ENCODE results near the gene TMEM63B. TPM values are rescaled to one million over a fixed set of nuclear protein-coding genes. Genes with fewer than 3 reads are reported as not detected.

Gene TMEM63B
- total and polyA plus RNA-seq, 2 experiments from 2014 or later, result 51.7 to 52.4 TPM

DNA sequence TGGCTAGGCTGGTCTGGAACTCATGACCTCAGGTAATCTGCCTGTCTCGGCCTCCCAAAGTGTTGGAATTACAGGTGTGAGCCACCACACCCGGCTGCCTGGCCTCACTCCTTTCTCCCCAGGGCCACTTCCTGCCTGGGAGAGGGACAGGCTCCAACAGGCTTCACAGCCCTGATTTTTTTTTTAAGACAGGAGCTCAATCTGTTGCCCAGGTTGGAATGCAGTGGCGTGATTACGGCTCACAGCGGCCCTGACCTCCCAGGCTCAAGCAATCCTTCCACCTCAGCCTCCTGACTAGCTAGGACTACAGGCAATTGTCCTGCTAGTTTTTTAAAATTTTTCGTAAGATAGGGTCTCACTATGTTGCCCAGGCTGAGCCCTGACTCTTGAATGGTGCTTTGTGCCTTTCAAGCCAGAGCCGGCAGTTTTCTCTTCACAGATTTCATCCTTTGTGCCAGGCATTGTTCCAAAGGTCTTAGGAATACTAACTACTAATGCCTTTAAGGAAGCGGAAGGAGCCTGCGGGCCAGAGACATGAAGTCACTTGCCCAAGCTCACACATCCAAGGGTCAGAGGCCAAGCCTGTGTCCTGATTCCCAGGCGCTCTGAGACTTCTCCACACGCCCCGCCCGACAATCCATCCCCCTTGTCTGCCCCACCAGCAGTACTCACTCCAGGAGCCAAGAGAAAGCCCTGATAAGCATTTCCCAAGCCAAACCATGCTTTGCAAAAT is 50.5 kb downstream of the TMEM63B start:
- H3K36me3 ChIP-seq, result no peaks in the 10 kb centered on the region
- DNase-seq (ENCODE audit: low read depth in 1 of 2, low spot score in 1 of 2), result peak in 1 of 2 donors; percentile 96
- no peak overlapping the region for H3K4me3 ChIP-seq
- H3K27ac ChIP-seq, result no peak overlapping the region
- TF ChIP-seq, protein P1, sequence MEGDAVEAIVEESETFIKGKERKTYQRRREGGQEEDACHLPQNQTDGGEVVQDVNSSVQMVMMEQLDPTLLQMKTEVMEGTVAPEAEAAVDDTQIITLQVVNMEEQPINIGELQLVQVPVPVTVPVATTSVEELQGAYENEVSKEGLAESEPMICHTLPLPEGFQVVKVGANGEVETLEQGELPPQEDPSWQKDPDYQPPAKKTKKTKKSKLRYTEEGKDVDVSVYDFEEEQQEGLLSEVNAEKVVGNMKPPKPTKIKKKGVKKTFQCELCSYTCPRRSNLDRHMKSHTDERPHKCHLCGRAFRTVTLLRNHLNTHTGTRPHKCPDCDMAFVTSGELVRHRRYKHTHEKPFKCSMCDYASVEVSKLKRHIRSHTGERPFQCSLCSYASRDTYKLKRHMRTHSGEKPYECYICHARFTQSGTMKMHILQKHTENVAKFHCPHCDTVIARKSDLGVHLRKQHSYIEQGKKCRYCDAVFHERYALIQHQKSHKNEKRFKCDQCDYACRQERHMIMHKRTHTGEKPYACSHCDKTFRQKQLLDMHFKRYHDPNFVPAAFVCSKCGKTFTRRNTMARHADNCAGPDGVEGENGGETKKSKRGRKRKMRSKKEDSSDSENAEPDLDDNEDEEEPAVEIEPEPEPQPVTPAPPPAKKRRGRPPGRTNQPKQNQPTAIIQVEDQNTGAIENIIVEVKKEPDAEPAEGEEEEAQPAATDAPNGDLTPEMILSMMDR (IDR thresholded peaks at IDR 0.05; ENCODE audit: low read depth, low read length), result no peak
- no peaks in the 10 kb centered on the region for H3K4me1 ChIP-seq (ENCODE audit: low read depth)
- H3K27me3 ChIP-seq, result no peaks in the 10 kb centered on the region
- H3K9me3 ChIP-seq (ENCODE audit: low read depth), result no peaks in the 10 kb centered on the region

DNA sequence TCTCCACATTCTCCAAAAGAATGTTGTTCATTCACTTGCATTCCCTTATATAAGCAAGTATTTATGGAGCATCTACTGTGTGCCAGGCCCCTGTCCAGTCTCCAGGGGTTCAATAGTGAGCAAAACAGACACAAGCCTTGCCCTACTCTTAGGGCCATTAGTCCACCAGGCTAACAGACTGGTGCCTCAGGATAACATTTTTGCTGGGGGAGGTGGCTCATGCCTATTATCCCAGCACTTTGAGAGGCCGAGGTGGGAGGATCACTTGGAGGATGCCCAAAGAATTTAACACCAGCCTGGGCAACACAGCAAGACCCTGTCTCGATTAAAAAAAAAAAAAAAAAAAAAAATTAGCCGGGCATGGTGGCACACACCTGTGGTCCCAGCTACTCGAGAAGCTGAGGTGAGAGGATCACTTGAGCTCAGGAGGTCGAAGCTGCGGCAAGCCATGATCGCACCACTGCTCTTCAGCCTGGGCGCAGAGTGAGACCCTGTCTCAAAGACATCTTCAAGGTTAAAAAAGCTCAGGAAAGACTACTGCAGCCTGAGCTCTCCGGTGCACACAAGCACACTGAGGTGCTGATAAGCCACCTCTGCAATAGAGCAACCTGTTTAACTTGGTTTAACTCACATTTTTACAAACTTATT is 51.2 kb downstream of the TMEM63B start:
- no peaks in the 10 kb centered on the region for H3K4me1 ChIP-seq (ENCODE audit: low read depth)
- TF ChIP-seq, protein P1 (IDR thresholded peaks at IDR 0.05; ENCODE audit: low read depth, low read length), result no peak
- H3K4me3 ChIP-seq, result no peak overlapping the region
- H3K9me3 ChIP-seq (ENCODE audit: low read depth), result no peaks in the 10 kb centered on the region
- H3K27me3 ChIP-seq, result no peaks in the 10 kb centered on the region
- no peak overlapping the region for H3K27ac ChIP-seq
- no peaks in the 10 kb centered on the region for H3K36me3 ChIP-seq
- DNase-seq (ENCODE audit: low read depth in 1 of 2, low spot score in 1 of 2), result no peak

- TF ChIP-seq, protein P1 (IDR thresholded peaks at IDR 0.05; ENCODE audit: low read depth, low read length), result no peak
- Histone ChIP-seq H3K27ac (no peak overlapping the region), H3K9me3 (ENCODE audit: low read depth) (no peaks in the 10 kb centered on the region), H3K36me3 (no peaks in the 10 kb centered on the region), H3K4me1 (ENCODE audit: low read depth) (no peaks in the 10 kb centered on the region), H3K27me3 (no peaks in the 10 kb centered on the region), H3K4me3 (no peak overlapping the region)
- DNase-seq (ENCODE audit: low read depth in 1 of 2, low spot score in 1 of 2), result no peak
Measured at GRCh38 chr6:44179072-44179536, 51.8 kb downstream of the TMEM63B start.

- no peak for DNase-seq (ENCODE audit: low read depth in 1 of 2, low spot score in 1 of 2)
- no peak overlapping the region for H3K27ac ChIP-seq
- H3K4me3 ChIP-seq, result no peak overlapping the region
- no peaks in the 10 kb centered on the region for H3K4me1 ChIP-seq (ENCODE audit: low read depth)
- H3K36me3 ChIP-seq, result no peaks in the 10 kb centered on the region
- TF ChIP-seq, protein P1 (IDR thresholded peaks at IDR 0.05; ENCODE audit: low read depth, low read length), result no peak
- no peaks in the 10 kb centered on the region for H3K27me3 ChIP-seq
- H3K9me3 ChIP-seq (ENCODE audit: low read depth), result no peaks in the 10 kb centered on the region
Measured at GRCh38 chr6:44179648-44180047, 52.3 kb downstream of the TMEM63B start.

GRCh38 chr6:44180406-44180805 is 53.1 kb downstream of the TMEM63B start:
- no peak for DNase-seq (ENCODE audit: low read depth in 1 of 2, low spot score in 1 of 2)
- Histone ChIP-seq H3K9me3 (ENCODE audit: low read depth) (no peaks in the 10 kb centered on the region), H3K4me1 (ENCODE audit: low read depth) (no peaks in the 10 kb centered on the region), H3K27me3 (no peaks in the 10 kb centered on the region), H3K4me3 (no peak overlapping the region), H3K27ac (no peak overlapping the region), H3K36me3 (no peaks in the 10 kb centered on the region)
- TF ChIP-seq, protein P1 (IDR thresholded peaks at IDR 0.05; ENCODE audit: low read depth, low read length), result no peak
